ENCODE measurements around the gene MLC1. TPM values are rescaled to one million over a fixed set of nuclear protein-coding genes. Genes with fewer than 3 reads are reported as not detected.

The MLC1 gene
- total RNA-seq, 2 experiments from 2014 or later, result 4.2 to 4.9 TPM

GRCh38 chr22:50051930-50052329, 33.3 kb downstream of the MLC1 start:
- peaks cover 9% of the 10 kb centered on the region for H3K9me3 Mint-ChIP-seq
- no peak overlapping the region for H3K27ac Mint-ChIP-seq
- POLR2A ChIA-PET, result no interaction called here
- no peaks in the 10 kb centered on the region for H3K4me1 Mint-ChIP-seq
- DNase-seq, result no peak
- H3K36me3 Mint-ChIP-seq, result no peaks in the 10 kb centered on the region
- no peak for ATAC-seq (ENCODE audit: low read depth)
- H3K27me3 Mint-ChIP-seq, result peaks cover 15% of the 10 kb centered on the region
- no peak overlapping the region for H3K4me3 Mint-ChIP-seq

DNA sequence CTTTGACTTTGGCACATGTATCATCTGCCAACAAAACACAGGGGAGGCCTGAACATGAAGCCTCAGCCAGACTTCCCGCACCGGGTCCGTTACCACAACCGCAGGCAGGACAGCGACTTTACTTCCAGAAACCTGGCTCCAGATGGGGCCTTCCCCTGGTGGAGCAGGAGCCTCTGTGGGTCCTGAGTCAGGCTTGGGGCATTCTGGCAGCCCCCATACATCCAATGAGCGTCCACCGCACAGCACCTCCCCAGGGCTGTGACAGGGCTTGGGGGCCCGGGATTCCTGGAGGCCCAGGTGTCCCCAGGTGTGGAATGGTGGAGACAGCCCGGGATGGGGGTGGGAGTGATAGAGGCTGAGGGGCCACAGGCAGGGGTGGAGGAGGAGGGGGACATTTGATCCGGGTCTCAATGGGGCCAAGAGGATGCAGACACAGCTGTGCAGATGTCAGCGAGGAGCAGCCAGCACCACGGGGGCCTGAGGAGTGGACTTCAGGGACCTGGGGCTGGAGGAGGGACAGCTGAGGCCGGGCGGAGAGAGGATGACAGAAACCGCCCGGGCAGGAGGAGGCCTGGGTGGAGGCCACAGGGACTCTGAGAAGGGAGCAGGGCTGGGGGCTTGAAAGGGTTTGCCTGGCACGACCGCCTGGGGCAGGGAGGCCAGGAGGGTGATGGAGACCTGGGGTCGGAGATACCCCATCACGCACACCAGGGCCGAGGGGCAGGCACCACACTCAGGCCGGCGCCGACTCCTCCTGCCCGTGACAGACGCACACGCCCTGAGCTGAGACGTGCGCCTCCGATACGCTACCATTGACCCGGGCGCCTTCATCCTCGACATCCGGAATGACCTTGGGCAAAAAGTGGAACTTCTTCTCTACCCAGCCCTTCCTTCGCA, 35.7 kb downstream of the MLC1 start:
- peaks cover 9% of the 10 kb centered on the region for H3K9me3 Mint-ChIP-seq

GRCh38 chr22:50048836-50049235, 36.4 kb downstream of the MLC1 start:
- DNase-seq (no peak), ATAC-seq (ENCODE audit: low read depth) (no peak)
- no peaks in the 10 kb centered on the region for H3K36me3 Mint-ChIP-seq
- H3K27ac Mint-ChIP-seq, result no peak overlapping the region
- H3K27me3 Mint-ChIP-seq, result peaks cover 17% of the 10 kb centered on the region
- H3K4me1 Mint-ChIP-seq, result peaks cover 6% of the 10 kb centered on the region
- POLR2A ChIA-PET, result no interaction called here
- peaks cover 7% of the 10 kb centered on the region for H3K9me3 Mint-ChIP-seq
- H3K4me3 Mint-ChIP-seq, result no peak overlapping the region

More for the DNA sequence above, 35.7 kb downstream of the MLC1 start:
- Mint-ChIP-seq H3K36me3 (no peaks in the 10 kb centered on the region), H3K4me1 (peaks cover 4% of the 10 kb centered on the region), H3K27me3 (peaks cover 14% of the 10 kb centered on the region), H3K27ac (no peak overlapping the region), H3K4me3 (no peak overlapping the region)
- no peak for ATAC-seq (ENCODE audit: low read depth)
- no peak for DNase-seq
- POLR2A ChIA-PET, result no interaction called here

- H3K4me1 Mint-ChIP-seq, result peaks cover 6% of the 10 kb centered on the region
- ATAC-seq (ENCODE audit: low read depth), result no peak
- no peak overlapping the region for H3K27ac Mint-ChIP-seq
- POLR2A ChIA-PET, result no interaction called here
- peaks cover 3% of the 10 kb centered on the region for H3K9me3 Mint-ChIP-seq
- H3K36me3 Mint-ChIP-seq, result no peaks in the 10 kb centered on the region
- H3K4me3 Mint-ChIP-seq, result no peak overlapping the region
- DNase-seq, result no peak
- peaks cover 19% of the 10 kb centered on the region for H3K27me3 Mint-ChIP-seq
Measured at GRCh38 chr22:50048061-50048765, 37.0 kb downstream of the MLC1 start.

DNA sequence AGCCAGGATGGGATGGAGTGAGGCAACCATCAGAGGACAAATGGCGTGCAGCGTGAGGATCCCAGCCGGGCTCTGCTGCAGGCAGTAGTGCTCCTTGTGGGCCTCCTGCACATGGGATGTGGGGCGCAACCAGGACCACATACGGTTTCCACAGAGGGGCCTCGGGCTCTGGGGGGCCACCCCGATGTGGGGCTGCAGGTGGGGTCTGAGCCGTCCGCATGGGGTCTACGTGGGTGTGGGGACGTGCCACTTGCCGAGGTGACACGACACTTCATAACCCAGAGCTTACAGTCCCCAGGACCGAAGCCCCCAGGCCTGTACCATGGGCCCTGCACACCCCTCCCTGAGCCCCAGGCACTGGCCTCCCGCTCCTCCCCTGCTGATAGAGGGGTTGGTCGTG, 37.9 kb downstream of the MLC1 start:
- ATAC-seq (ENCODE audit: low read depth) (no peak), DNase-seq (no peak)
- peaks cover 2% of the 10 kb centered on the region for H3K9me3 Mint-ChIP-seq
- H3K4me1 Mint-ChIP-seq, result peaks cover 8% of the 10 kb centered on the region
- no peak overlapping the region for H3K27ac Mint-ChIP-seq
- no peak overlapping the region for H3K4me3 Mint-ChIP-seq
- H3K36me3 Mint-ChIP-seq, result no peaks in the 10 kb centered on the region
- POLR2A ChIA-PET, result no interaction called here
- peaks cover 25% of the 10 kb centered on the region for H3K27me3 Mint-ChIP-seq

DNA sequence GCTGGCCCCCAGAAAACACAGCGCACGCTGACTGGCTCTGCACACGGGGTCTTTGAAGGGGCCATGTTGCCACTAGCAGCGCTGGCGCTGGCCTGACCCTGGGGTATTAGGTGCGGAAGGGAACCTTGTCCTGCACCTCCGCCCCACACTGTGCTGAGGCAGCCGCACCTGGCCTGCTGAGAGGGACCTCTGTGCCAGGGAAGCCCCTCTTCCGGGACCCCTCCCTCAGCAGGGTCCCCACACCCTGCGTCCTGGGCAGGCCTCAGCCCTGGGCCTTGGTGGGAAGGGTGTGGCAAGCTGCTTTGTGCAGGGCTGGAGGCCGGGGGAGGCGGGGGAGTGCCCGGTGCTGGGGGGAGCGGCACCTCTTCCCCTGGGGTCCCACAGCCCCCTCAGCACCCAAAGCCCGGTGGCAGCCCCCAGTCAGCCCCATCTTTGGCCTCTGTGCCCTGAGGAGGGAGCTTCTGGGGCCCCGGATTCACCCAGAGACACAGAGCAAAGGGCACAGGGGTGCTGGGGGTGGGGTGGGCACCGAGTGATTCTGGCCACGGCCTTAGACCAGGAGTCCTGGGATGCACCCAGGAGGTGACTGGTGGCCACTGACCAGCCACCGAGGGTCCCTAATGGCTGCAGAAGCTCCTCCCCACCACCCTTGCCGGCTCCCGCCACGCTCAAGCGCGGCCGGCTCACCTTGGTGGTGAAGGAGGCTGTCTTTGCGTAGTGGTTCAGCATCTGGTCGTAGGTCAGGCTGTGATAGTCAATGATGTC, 38.6 kb downstream of the MLC1 start:
- Mint-ChIP-seq H3K4me3 (no peak overlapping the region), H3K27ac (no peak overlapping the region), H3K4me1 (peaks cover 8% of the 10 kb centered on the region), H3K9me3 (no peaks in the 10 kb centered on the region), H3K27me3 (peaks cover 29% of the 10 kb centered on the region), H3K36me3 (no peaks in the 10 kb centered on the region)
- no peak for ATAC-seq (ENCODE audit: low read depth)
- POLR2A ChIA-PET, result no interaction called here
- no peak for DNase-seq

DNA sequence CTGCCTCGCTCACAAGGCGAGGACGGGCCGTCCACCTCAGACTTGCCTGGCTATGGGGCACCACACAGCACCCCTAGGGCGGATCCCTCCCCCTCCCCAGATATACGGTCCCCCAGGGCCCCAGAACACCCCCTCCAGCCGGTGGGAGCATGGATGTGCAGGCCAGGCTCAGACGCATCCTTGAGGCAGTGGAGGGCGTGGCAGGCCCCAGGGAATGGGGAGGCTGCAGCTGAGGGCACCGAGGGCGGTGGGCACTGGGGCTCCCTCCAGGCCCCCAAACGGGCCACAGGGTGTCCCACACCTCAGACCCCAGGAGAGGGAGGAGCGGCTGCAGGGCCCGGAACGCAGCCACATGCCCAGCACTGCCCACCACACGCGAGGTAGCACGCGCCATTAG, 39.2 kb downstream of the MLC1 start:
- H3K36me3 Mint-ChIP-seq, result no peaks in the 10 kb centered on the region
- H3K4me1 Mint-ChIP-seq, result peaks cover 8% of the 10 kb centered on the region
- no peak for DNase-seq
- no peaks in the 10 kb centered on the region for H3K9me3 Mint-ChIP-seq
- no peak overlapping the region for H3K27ac Mint-ChIP-seq
- POLR2A ChIA-PET, result no interaction called here
- no peak overlapping the region for H3K4me3 Mint-ChIP-seq
- H3K27me3 Mint-ChIP-seq, result peaks cover 29% of the 10 kb centered on the region
- ATAC-seq (ENCODE audit: low read depth), result no peak

DNA sequence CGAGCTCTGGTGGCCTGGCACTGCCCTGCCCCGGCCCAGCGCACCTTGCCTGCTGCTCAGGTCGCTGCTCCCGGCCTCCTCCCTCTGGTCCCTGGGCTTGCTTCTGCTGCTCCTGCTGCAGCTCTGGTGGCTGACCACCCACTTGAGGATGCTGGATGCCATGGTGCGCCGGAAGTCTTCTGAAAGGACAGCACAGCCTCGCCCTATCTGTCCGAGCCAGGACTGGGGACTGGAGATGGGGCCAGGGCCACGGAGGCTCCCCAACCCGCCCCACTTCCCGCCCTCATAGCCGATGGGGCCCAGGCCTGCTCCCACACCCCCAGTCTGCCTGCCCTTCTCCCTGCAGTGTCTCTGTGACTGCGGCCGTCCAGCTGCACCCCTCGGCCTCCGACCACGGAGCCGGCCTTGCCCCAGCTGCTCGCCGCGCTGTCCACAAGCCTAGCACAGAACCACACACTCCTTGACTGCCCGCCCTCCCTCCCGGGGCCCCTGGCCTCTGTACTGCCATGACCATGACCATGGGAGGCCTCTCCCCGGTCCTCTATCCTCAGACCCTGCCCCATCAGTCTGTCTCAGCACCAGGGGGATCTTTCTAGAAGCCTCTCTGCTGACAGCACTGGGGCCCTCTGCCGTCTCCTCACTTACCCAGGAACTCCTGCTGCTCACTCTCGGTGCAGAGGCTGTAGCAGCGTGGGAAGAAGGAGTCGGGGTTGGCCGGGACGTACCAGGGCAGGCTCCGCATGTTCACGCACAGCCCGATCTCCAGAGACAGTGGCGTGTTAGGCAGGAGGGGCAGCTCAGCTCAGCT, 39.8 kb downstream of the MLC1 start:
- Mint-ChIP-seq H3K4me3 (no peak overlapping the region), H3K4me1 (peaks cover 8% of the 10 kb centered on the region), H3K9me3 (no peaks in the 10 kb centered on the region), H3K27ac (no peak overlapping the region), H3K27me3 (peaks cover 27% of the 10 kb centered on the region), H3K36me3 (no peaks in the 10 kb centered on the region)
- POLR2A ChIA-PET, result no interaction called here
- ATAC-seq (ENCODE audit: low read depth) (no peak), DNase-seq (no peak)

- ATAC-seq (ENCODE audit: low read depth) (peak; percentile 36), DNase-seq (no peak)
- Mint-ChIP-seq H3K4me1 (peaks cover 8% of the 10 kb centered on the region), H3K9me3 (no peaks in the 10 kb centered on the region), H3K27me3 (peaks cover 27% of the 10 kb centered on the region), H3K36me3 (no peaks in the 10 kb centered on the region), H3K27ac (no peak overlapping the region), H3K4me3 (no peak overlapping the region)
- POLR2A ChIA-PET, result no interaction called here
Measured at GRCh38 chr22:50044485-50045118, 40.6 kb downstream of the MLC1 start.

- H3K4me1 Mint-ChIP-seq, result peaks cover 8% of the 10 kb centered on the region
- H3K9me3 Mint-ChIP-seq, result peaks cover 5% of the 10 kb centered on the region
- peaks cover 30% of the 10 kb centered on the region for H3K27me3 Mint-ChIP-seq
- H3K4me3 Mint-ChIP-seq, result no peak overlapping the region
- H3K27ac Mint-ChIP-seq, result no peak overlapping the region
- no peak for DNase-seq
- no peaks in the 10 kb centered on the region for H3K36me3 Mint-ChIP-seq
- no peak for ATAC-seq (ENCODE audit: low read depth)
- POLR2A ChIA-PET, result no interaction called here
Measured at GRCh38 chr22:50041361-50042065, 43.7 kb downstream of the MLC1 start.

- POLR2A ChIA-PET, result no interaction called here
- no peak overlapping the region for H3K4me3 Mint-ChIP-seq
- peaks cover 5% of the 10 kb centered on the region for H3K9me3 Mint-ChIP-seq
- H3K27me3 Mint-ChIP-seq, result peaks cover 30% of the 10 kb centered on the region
- no peak overlapping the region for H3K27ac Mint-ChIP-seq
- peaks cover 8% of the 10 kb centered on the region for H3K4me1 Mint-ChIP-seq
- H3K36me3 Mint-ChIP-seq, result no peaks in the 10 kb centered on the region
- no peak for ATAC-seq (ENCODE audit: low read depth)
- DNase-seq, result no peak
Measured at GRCh38 chr22:50040717-50041116, 44.5 kb downstream of the MLC1 start.

GRCh38 chr22:50039669-50040443, 45.4 kb downstream of the MLC1 start:
- Mint-ChIP-seq H3K4me3 (no peak overlapping the region), H3K27ac (no peak overlapping the region), H3K9me3 (peaks cover 5% of the 10 kb centered on the region), H3K4me1 (peaks cover 9% of the 10 kb centered on the region), H3K27me3 (peaks cover 29% of the 10 kb centered on the region), H3K36me3 (no peaks in the 10 kb centered on the region)
- no peak for ATAC-seq (ENCODE audit: low read depth)
- no peak for DNase-seq
- POLR2A ChIA-PET, result no interaction called here
